HEK293T (cell line): ENCODE data around the gene MYEOV.

Experiments
- CTCF ChIA-PET: fragments of 350-600 bp; formaldehyde crosslinking; extraction: SDS; loops from one replicate; lab custom pipeline; 2021; ENCODE audit warnings: antibody characterized with exemption, inconsistent platforms; lab: Yijun Ruan, JAX
- POLR2A ChIA-PET: fragments of 350-600 bp; formaldehyde crosslinking; extraction: SDS; loops from one replicate; lab custom pipeline; 2020; ENCODE audit warnings: antibody characterized with exemption, inconsistent platforms; lab: Yijun Ruan, JAX
- DNase-seq: peaks from one replicate; pipeline ENCODE4 v3.0.0; 2012; ENCODE audit warnings: mixed read lengths; ENCODE audit errors: extremely low spot score
- ARNT ChIP-seq: fragments of 450-650 bp; IDR thresholded peaks from 2 replicates; pipeline ENCODE4 v1.6.1; 2017; ENCODE audit warnings: mild to moderate bottlenecking
- BHLHE40 ChIP-seq: fragments of 450-650 bp; IDR thresholded peaks from 2 replicates; pipeline ENCODE4 v1.6.1; 2016; ENCODE audit warnings: mild to moderate bottlenecking, moderate library complexity, borderline replicate concordance
- CTBP1 ChIP-seq: fragments of 450-650 bp; IDR thresholded peaks from 2 replicates; pipeline ENCODE4 v1.6.1; 2016; ENCODE audit warnings: borderline replicate concordance
- ELF4 ChIP-seq: fragments of 450-650 bp; IDR thresholded peaks from 2 replicates; pipeline ENCODE4 v1.6.1; 2017; ENCODE audit warnings: antibody characterized with exemption
- FOXA1 ChIP-seq: fragments of 450-650 bp; IDR thresholded peaks from 2 replicates; pipeline ENCODE4 v1.6.1; 2016; ENCODE audit warnings: mild to moderate bottlenecking
- FOXK2 ChIP-seq: fragments of 450-650 bp; IDR thresholded peaks from 2 replicates; pipeline ENCODE4 v1.6.1; 2016; ENCODE audit warnings: mild to moderate bottlenecking
- FOXM1 ChIP-seq: fragments of 450-650 bp; IDR thresholded peaks from 2 replicates; pipeline ENCODE4 v1.6.1; 2017; ENCODE audit warnings: mild to moderate bottlenecking, borderline replicate concordance
- HDGF ChIP-seq: fragments of 450-650 bp; IDR thresholded peaks from 2 replicates; pipeline ENCODE4 v1.6.1; 2017; ENCODE audit warnings: antibody characterized with exemption, borderline replicate concordance
- L3MBTL2 ChIP-seq: fragments of 450-650 bp; conservative IDR thresholded peaks from 2 replicates; pipeline ENCODE4 v1.6.1; 2016; ENCODE audit warnings: mild to moderate bottlenecking
- LEF1 ChIP-seq: fragments of 450-650 bp; IDR thresholded peaks from 2 replicates; pipeline ENCODE4 v1.6.1; 2017; ENCODE audit warnings: mild to moderate bottlenecking, borderline replicate concordance
- NFRKB ChIP-seq: fragments of 450-650 bp; IDR thresholded peaks from 2 replicates; pipeline ENCODE4 v1.6.1; 2016; ENCODE audit warnings: mild to moderate bottlenecking, moderate library complexity
- PKNOX1 ChIP-seq: fragments of 450-650 bp; IDR thresholded peaks from 2 replicates; pipeline ENCODE4 v1.6.1; 2016
- SP1 ChIP-seq: fragments of 450-650 bp; IDR thresholded peaks from 2 replicates; pipeline ENCODE4 v1.6.1; 2017
- SUZ12 ChIP-seq: fragments of 450-650 bp; IDR thresholded peaks from 2 replicates; pipeline ENCODE4 v1.6.1; 2016; ENCODE audit warnings: mild to moderate bottlenecking
- TARDBP ChIP-seq: fragments of 450-650 bp; IDR thresholded peaks from 2 replicates; pipeline ENCODE4 v1.6.1; 2016
- ZNF384 ChIP-seq: fragments of 450-650 bp; IDR thresholded peaks from 2 replicates; pipeline ENCODE4 v1.6.1; 2016

The MYEOV gene

GRCh38 chr11:69284081-69284511 lies 9.9 kb upstream of the MYEOV start:
- CTCF ChIA-PET, result interaction anchor here (0.7 kb wide), 1 partner anchor 10 kb away, joined by 3 read pairs; no protein-coding TSS in a partner anchor

GRCh38 chr11:69285091-69285490 lies 8.9 kb upstream of the MYEOV start:
- ChIA-PET CTCF (no interaction called here), POLR2A (no interaction called here)
- DNase-seq, result no peak
- TF ChIP-seq FOXA1 (no peak), TARDBP (no peak), PKNOX1 (no peak), ELF4 (no peak), FOXK2 (no peak), LEF1 (no peak), HDGF (no peak), CTBP1 (no peak), FOXM1 (no peak), BHLHE40 (no peak), NFRKB (no peak), ARNT (no peak), SUZ12 (no peak), SP1 (no peak), ZNF384 (no peak), L3MBTL2 (no peak)

More at GRCh38 chr11:69284081-69284511, 9.9 kb upstream of the MYEOV start:
- POLR2A ChIA-PET, result no interaction called here
- no peak for DNase-seq
- no peak for TF ChIP-seq ELF4
- no peak for TF ChIP-seq NFRKB
- TF ChIP-seq LEF1, result no peak
- TF ChIP-seq HDGF, result no peak
- TF ChIP-seq SUZ12, result no peak
- no peak for TF ChIP-seq BHLHE40
- TF ChIP-seq FOXM1, result no peak
- no peak for TF ChIP-seq ZNF384
- no peak for TF ChIP-seq PKNOX1
- TF ChIP-seq SP1, result no peak
- TF ChIP-seq CTBP1, result no peak
- no peak for TF ChIP-seq ARNT
- TF ChIP-seq L3MBTL2, result no peak
- no peak for TF ChIP-seq TARDBP
- no peak for TF ChIP-seq FOXK2
- TF ChIP-seq FOXA1, result no peak

GRCh38 chr11:69285766-69286165 lies 8.2 kb upstream of the MYEOV start:
- POLR2A ChIA-PET, result no interaction called here

GRCh38 chr11:69286374-69287371 lies 7.3 kb upstream of the MYEOV start:
- no peak for DNase-seq
- POLR2A ChIA-PET, result no interaction called here
- CTCF ChIA-PET, result no interaction called here
- TF ChIP-seq FOXM1, result no peak
- TF ChIP-seq L3MBTL2, result no peak
- no peak for TF ChIP-seq TARDBP
- TF ChIP-seq NFRKB, result no peak
- no peak for TF ChIP-seq FOXK2
- no peak for TF ChIP-seq SP1
- TF ChIP-seq SUZ12, result no peak
- no peak for TF ChIP-seq HDGF
- no peak for TF ChIP-seq FOXA1
- TF ChIP-seq PKNOX1, result no peak
- no peak for TF ChIP-seq ZNF384

More at GRCh38 chr11:69285766-69286165, 8.2 kb upstream of the MYEOV start:
- CTCF ChIA-PET, result no interaction called here
- no peak for DNase-seq
- TF ChIP-seq SP1 (no peak), BHLHE40 (no peak), NFRKB (no peak), L3MBTL2 (no peak), SUZ12 (no peak), FOXA1 (no peak), FOXK2 (no peak), ELF4 (no peak), HDGF (no peak), LEF1 (no peak), ARNT (no peak), PKNOX1 (no peak), CTBP1 (no peak), ZNF384 (no peak), FOXM1 (no peak)
